Left ventricle myocardium inferior (tissue), 1 donor: ENCODE results near the gene FAM200A. TPM values are rescaled to one million over a fixed set of nuclear protein-coding genes. Genes with fewer than 3 reads are reported as not detected.
"Not testable (repeated sequence)": the region's sequence is repeated elsewhere in the genome, so short reads cannot be mapped to it uniquely, and the experiment has no call there.

Experiments used
- DNase-seq: peaks from one replicate; pipeline ENCODE4 v3.0.0-alpha.2; 2020
- H3K27ac ChIP-seq: fragments of 200-600 bp; replicated peaks from 2 replicates; pipeline ENCODE4 v1.8.0; 2021
- H3K27me3 ChIP-seq: fragments of 200-600 bp; 2 replicates; pipeline ENCODE4 v1.8.0; 2021; ENCODE audit warnings: low read depth
- H3K36me3 ChIP-seq: fragments of 200-600 bp; 2 replicates; pipeline ENCODE4 v1.8.0; 2021
- H3K4me1 ChIP-seq: fragments of 200-600 bp; 2 replicates; pipeline ENCODE4 v1.8.0; 2021
- H3K4me3 ChIP-seq: fragments of 200-600 bp; 2 replicates; pipeline ENCODE4 v1.8.0; 2021; ENCODE audit warnings: mild to moderate bottlenecking, moderate library complexity
- H3K9me3 ChIP-seq: fragments of 200-600 bp; replicated peaks from 2 replicates; pipeline ENCODE4 v1.8.0; 2021
- intact Hi-C: fragments of 100-400 bp; cut with micrococcal nuclease; formaldehyde crosslinking; loops from one replicate; pipeline ENCODE4 v1.11.0; 2022
- total RNA-seq: library from RNA; stranded (reverse); fragmentation: NEBNext Ultra II Directional; extraction: Animal tissue kit (Norgen Biotek cat#: 25700); gene quantifications from one replicate; pipeline ENCODE4 v1.2.1, GENCODE V29; 2021
- TF ChIP-seq, protein P1 (sequence below): fragments of 200-600 bp; IDR thresholded peaks from 2 replicates; pipeline ENCODE4 v1.8.0; 2021; ENCODE audit warnings: antibody characterized with exemption, mild to moderate bottlenecking, borderline replicate concordance
- donor health status: DM: no; HTN: yes; CAD: no; lungs with severe emphysema.

Gene FAM200A
- total RNA-seq, 1 donor from 2014 or later, result 6.4 TPM

DNA sequence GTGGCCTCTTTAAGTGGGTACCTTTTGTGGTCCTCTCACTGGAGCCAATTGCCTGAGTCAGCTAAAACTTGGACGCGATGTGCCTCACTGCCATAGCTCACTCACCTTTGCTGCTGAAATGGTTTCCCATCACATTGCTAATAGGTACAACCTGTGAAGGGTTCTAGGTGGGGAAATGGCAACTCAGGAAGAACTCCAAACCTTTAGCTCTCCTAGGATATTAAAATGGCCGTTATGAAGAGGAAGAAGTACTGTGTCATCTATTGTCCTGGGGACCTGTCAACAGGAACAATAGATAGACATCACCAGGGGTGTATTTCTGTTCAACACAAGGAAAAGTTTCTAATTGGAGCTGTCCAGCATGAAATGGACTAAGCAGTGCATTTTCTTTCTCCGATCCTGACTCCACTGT, 5.3 kb upstream of the FAM200A start:
- DNase-seq, result no peak
- Histone ChIP-seq H3K4me1 (peaks cover 62% of the 10 kb centered on the region), H3K36me3 (peaks cover 42% of the 10 kb centered on the region), H3K27ac (peak overlapping the region; percentile 99), H3K9me3 (no peaks in the 10 kb centered on the region), H3K27me3 (no peaks in the 10 kb centered on the region), H3K4me3 (peak overlapping the region; percentile 98)
- intact Hi-C loops, result no loop called here
- TF ChIP-seq, protein P1, sequence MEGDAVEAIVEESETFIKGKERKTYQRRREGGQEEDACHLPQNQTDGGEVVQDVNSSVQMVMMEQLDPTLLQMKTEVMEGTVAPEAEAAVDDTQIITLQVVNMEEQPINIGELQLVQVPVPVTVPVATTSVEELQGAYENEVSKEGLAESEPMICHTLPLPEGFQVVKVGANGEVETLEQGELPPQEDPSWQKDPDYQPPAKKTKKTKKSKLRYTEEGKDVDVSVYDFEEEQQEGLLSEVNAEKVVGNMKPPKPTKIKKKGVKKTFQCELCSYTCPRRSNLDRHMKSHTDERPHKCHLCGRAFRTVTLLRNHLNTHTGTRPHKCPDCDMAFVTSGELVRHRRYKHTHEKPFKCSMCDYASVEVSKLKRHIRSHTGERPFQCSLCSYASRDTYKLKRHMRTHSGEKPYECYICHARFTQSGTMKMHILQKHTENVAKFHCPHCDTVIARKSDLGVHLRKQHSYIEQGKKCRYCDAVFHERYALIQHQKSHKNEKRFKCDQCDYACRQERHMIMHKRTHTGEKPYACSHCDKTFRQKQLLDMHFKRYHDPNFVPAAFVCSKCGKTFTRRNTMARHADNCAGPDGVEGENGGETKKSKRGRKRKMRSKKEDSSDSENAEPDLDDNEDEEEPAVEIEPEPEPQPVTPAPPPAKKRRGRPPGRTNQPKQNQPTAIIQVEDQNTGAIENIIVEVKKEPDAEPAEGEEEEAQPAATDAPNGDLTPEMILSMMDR, result no peak

DNA sequence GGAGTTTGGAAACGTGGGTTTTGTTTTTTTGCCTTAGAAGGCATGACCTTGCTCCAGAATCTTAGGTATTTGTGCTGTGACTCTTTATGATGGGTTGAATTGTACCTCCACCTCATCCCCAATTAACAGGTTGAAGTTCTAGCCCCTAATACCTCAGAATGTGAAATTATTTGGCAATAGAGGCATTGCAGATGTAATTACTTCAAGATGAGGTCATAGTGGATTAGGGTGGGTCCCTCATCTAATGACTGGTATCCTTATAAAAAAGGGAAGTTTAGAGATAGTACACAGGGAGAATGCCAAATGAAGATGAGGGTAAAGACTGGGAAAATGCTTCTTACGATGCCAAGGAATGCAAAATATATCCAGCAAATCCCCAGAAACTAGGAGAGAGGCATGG, 3.0 kb upstream of the FAM200A start:
- Histone ChIP-seq H3K4me3 (no peak overlapping the region), H3K4me1 (peaks cover 62% of the 10 kb centered on the region), H3K9me3 (no peaks in the 10 kb centered on the region), H3K36me3 (peaks cover 21% of the 10 kb centered on the region), H3K27me3 (no peaks in the 10 kb centered on the region), H3K27ac (no peak overlapping the region)
- TF ChIP-seq, protein P1, result no peak
- intact Hi-C loops, result no loop called here
- no peak for DNase-seq

DNA sequence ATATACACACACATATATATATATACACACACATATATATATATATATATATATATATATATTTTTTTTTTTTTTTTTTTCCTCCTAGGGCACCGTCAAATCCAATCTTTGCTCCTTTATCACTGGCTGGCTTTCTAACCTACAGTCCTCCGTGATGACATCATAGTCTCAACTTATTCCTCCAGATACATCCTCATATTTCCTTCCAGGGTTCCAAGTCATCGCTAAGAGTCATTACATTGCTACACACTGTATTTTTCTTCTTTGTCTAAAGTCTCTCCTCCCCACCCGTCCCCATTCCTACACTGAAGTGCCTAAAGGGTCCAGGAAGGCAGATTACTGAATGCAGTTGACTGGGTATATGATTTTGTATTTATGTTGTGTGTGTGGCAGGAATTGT, 1.1 kb upstream of the FAM200A start:
- no peak for DNase-seq
- Histone ChIP-seq H3K4me3 (no peak overlapping the region), H3K27me3 (no peaks in the 10 kb centered on the region), H3K27ac (no peak overlapping the region), H3K36me3 (peaks cover 31% of the 10 kb centered on the region), H3K9me3 (peaks cover 13% of the 10 kb centered on the region), H3K4me1 (peaks cover 43% of the 10 kb centered on the region)
- intact Hi-C loops, result no loop called here
- TF ChIP-seq, protein P1, result no peak

- DNase-seq, result no peak
- Histone ChIP-seq H3K9me3 (peaks cover 27% of the 10 kb centered on the region), H3K4me1 (peaks cover 26% of the 10 kb centered on the region), H3K36me3 (peaks cover 42% of the 10 kb centered on the region), H3K4me3 (peak overlapping the region; percentile 91), H3K27ac (peak overlapping the region; percentile 91), H3K27me3 (no peaks in the 10 kb centered on the region)
- intact Hi-C loops, result no loop called here
- TF ChIP-seq, protein P1, result no peak
Measured at GRCh38 chr7:99551334-99551733, 580 bp downstream of the FAM200A start.

DNA sequence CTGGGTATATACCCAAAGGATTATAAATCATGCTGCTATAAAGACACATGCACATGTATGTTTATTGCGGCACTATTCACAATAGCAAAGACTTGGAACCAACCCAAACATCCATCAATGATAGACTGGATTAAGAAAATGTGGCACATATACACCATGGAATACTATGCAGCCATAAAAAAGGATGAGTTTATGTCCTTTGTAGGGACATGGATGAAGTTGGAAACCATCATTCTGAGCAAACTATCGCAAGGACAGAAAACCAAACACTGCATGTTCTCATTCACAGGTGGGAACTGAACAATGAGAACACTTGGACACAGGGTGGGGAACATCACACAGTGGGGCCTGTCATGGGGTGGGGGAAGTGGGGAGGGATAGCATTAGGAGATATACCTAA, 2.4 kb downstream of the FAM200A start:
- H3K36me3 ChIP-seq, result peaks cover 43% of the 10 kb centered on the region
- DNase-seq, H3K27ac ChIP-seq, intact Hi-C loops, H3K4me3 ChIP-seq, H3K27me3 ChIP-seq: not testable (repeated sequence)
- peaks cover 25% of the 10 kb centered on the region for H3K4me1 ChIP-seq
- H3K9me3 ChIP-seq, result peaks cover 37% of the 10 kb centered on the region

DNA sequence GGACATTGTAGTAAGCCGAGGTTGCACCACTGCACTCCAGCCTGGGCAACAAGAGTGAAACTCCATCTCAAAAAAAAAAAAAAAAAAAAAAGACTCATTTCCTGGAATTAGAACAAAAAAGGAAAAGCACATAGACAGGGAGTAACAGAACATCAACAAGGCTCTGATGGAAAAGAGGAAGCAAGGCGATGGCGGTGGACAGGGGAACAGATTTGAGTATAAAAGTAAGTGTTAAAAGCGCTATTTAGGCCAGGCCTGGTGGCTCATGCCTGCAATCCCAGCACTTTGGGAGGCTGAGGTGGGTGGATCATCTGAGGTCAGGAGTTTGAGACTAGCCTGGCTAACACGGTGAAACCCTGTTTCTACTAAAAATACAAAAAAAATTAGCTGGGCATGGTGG, 6.6 kb downstream of the FAM200A start:
- H3K9me3 ChIP-seq, result peaks cover 78% of the 10 kb centered on the region
- intact Hi-C loops, result not testable (repeated sequence)

DNA sequence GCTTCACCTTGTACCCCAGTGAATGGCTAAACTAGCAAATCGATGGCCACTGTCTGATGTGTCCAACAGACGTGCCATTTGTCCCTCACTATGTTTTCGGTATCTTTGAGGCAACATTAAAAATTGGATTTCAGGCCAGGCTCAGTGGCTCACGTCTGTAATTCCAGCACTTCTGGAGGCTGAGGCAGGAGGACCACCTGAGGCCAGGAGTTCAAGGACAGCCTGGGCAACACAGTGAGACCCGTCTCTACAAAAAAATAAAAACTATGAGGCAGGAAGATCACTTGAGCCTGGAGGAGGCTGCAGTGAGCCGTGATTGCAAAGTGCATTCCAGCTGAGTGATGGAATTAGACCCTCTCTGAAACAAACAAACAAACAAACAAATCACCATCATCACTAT, 8.0 kb downstream of the FAM200A start:
- H3K4me3 ChIP-seq, result no peak overlapping the region
- intact Hi-C loops, result no loop called here
- TF ChIP-seq, protein P1, result no peak
- H3K27me3 ChIP-seq, result no peaks in the 10 kb centered on the region
- H3K27ac ChIP-seq, result no peak overlapping the region
- peaks cover 88% of the 10 kb centered on the region for H3K9me3 ChIP-seq
- H3K4me1 ChIP-seq, result no peaks in the 10 kb centered on the region
- DNase-seq, result no peak
- H3K36me3 ChIP-seq, result peaks cover 42% of the 10 kb centered on the region

More for the DNA sequence above, 6.6 kb downstream of the FAM200A start:
- H3K27me3 ChIP-seq, H3K27ac ChIP-seq, DNase-seq, H3K4me3 ChIP-seq, H3K4me1 ChIP-seq: not testable (repeated sequence)
- peaks cover 44% of the 10 kb centered on the region for H3K36me3 ChIP-seq
